NT2/D1 (cell line): ENCODE data around the gene STAT6.

Experiments used
- DNase-seq: peaks from one replicate; pipeline ENCODE4 v3.0.0-alpha.2; 2011; ENCODE audit warnings: low read depth, low spot score
- H3K27me3 ChIP-seq: 2 replicates; pipeline ENCODE4 v1.6.0; 2011; ENCODE audit warnings: mild to moderate bottlenecking; ENCODE audit not compliant: insufficient read length, insufficient read depth
- H3K36me3 ChIP-seq: 2 replicates; pipeline ENCODE4 v1.6.1; 2011; ENCODE audit warnings: mild to moderate bottlenecking, low read length, mixed read lengths; ENCODE audit not compliant: insufficient read depth, insufficient read length
- H3K4me1 ChIP-seq: 2 replicates; pipeline ENCODE4 v1.5.1; 2011; ENCODE audit not compliant: insufficient read depth, insufficient read length
- H3K4me3 ChIP-seq: 2 replicates; pipeline ENCODE4 v1.5.1; 2011; ENCODE audit warnings: low read depth; ENCODE audit not compliant: insufficient read length
- H3K9ac ChIP-seq: 2 replicates; pipeline ENCODE4 v1.6.0; 2011; ENCODE audit warnings: low read depth; ENCODE audit not compliant: insufficient read length
- H3K9me3 ChIP-seq: 2 replicates; pipeline ENCODE4 v1.5.1; 2011; ENCODE audit warnings: mild to moderate bottlenecking, low read length; ENCODE audit not compliant: insufficient read depth
- SUZ12 ChIP-seq: IDR thresholded peaks from 2 replicates; pipeline ENCODE4 v1.6.1; 2011; ENCODE audit not compliant: insufficient read length, insufficient read depth; ENCODE audit errors: extremely low read depth
- YY1 ChIP-seq: IDR thresholded peaks from 2 replicates; pipeline ENCODE4 v1.6.1; 2011; ENCODE audit not compliant: insufficient read length, insufficient read depth
- ZNF274 ChIP-seq: IDR thresholded peaks from 2 replicates; pipeline ENCODE4 v1.6.1; 2011; ENCODE audit warnings: mild to moderate bottlenecking, low read depth, low read length

Gene STAT6

DNA sequence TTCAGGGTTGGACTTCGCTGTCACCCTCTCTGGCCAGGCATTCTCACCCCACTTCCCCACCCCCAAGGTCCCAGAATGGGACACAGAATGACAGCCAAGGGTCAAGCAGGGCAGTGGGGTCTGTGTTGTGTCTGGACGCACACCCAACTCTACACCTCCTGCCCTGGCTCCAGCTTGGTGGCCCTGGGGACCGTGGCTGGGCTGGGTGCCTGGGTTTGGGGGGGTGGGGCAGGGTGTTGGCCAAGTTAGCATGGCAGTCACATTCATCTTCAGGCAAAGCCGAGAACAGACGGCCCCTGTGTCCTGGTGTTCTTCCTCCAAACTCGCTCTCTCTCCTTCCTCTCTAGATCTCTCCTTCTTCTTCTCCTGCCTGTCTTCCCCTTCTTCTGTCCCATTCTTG lies 22.8 kb upstream of the STAT6 start:
- TF ChIP-seq YY1 (no peak), SUZ12 (no peak), ZNF274 (no peak)
- Histone ChIP-seq H3K9ac (no peak overlapping the region), H3K4me3 (no peak overlapping the region), H3K27me3 (no peaks in the 10 kb centered on the region), H3K9me3 (no peaks in the 10 kb centered on the region), H3K4me1 (peaks cover 36% of the 10 kb centered on the region), H3K36me3 (peaks cover 22% of the 10 kb centered on the region)
- no peak for DNase-seq

DNA sequence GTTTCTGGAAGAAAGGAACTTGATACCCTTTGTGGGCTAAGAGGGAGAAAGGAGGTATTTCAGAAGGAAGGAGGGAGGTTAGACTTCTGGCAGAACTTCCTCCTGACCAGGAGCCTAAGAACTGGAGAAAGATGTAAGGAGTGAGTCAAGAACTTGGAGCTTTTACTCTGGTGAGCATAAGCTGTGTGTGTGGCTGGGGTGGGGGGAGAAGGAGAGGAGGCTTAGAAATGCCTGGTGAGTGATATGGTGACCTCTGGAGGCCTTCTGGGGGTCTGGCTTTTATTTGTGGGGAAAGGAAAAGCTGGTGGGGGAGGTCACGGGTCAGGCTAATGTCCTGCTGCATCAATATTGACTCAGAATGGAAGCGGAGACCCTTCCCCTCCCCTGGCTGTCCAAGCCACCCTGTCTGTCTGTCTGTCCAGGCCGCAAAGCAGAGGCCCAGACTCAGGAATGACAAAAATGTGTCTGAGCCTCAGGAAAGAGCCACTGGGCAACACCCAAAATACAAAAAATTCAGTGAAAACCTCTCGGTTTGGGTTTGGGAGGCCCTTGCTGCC lies 21.9 kb upstream of the STAT6 start:
- Histone ChIP-seq H3K9ac (peak overlapping the region; percentile 26), H3K9me3 (no peaks in the 10 kb centered on the region), H3K4me1 (peaks cover 34% of the 10 kb centered on the region), H3K27me3 (no peaks in the 10 kb centered on the region), H3K36me3 (peaks cover 13% of the 10 kb centered on the region), H3K4me3 (no peak overlapping the region)
- TF ChIP-seq ZNF274 (no peak), SUZ12 (no peak), YY1 (no peak)
- DNase-seq = no peak

DNA sequence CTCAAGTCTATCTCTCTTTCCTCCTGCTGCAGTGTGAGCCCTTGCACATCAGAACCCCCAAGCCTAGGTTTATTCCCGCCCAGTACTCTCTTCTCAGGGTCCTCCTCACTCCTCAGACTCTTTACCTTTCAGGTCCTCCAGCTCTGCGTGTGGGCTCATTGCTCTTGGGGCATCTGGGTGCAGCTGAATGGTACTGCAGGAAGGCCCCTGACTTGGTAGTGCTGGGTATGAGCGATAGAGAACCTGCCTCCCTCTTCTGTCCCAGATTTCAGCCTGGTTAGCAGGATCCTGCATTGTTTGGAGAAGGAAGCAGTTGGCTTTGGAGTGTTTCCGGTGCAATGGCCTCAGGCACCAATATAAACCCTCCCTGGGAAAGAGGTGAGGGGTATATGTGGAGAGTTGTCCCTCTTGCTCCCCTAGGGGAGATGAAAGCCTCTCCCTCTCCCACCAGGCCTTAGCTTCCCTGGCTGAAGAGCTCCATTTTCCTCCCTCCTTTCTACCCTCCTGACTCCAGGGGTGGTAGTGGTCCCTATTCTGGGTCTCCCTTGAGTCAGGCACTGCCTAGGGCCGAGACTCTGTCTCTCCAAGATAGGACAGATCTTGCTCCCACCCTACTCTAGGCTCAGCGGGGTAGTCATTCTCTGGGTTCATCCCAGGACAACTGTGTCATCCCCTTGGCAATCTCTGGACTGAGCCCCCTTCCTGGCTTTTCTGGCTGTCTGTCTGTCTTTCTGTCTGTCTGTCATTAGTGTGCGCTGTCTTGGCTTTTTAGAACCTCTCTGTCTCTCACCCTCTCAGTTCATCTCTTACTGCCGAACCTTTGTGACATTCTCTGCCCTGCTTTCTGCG lies 21.0 kb upstream of the STAT6 start:
- peaks cover 34% of the 10 kb centered on the region for H3K4me1 ChIP-seq
- TF ChIP-seq YY1 (no peak), ZNF274 (no peak)
- peak overlapping the region; percentile 26 for H3K9ac ChIP-seq

DNA sequence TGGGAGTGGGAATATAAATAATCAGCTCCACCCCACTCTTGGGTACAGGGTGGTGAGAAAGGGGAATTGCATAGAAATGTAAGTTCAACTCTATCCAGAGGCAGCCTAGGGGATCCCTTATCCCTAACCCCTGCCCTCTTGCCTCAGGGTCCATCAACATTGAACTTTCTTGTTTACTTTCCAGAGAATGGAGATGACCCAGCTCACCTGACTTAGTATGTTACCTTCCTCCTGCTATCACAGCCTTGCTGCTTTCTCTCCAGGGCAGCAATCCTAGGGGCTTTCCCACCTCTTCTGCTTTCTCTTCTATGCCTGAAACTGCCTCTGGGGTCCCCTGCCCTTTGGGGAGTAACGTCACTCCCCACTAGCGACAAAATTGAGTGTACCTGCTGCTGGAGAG lies 19.8 kb upstream of the STAT6 start:
- TF ChIP-seq YY1 = no peak
- TF ChIP-seq SUZ12 = no peak
- no peak for TF ChIP-seq ZNF274
- H3K9me3 ChIP-seq = no peaks in the 10 kb centered on the region
- peaks cover 40% of the 10 kb centered on the region for H3K4me1 ChIP-seq
- H3K36me3 ChIP-seq = peaks cover 6% of the 10 kb centered on the region
- DNase-seq = no peak
- H3K4me3 ChIP-seq = no peak overlapping the region
- H3K27me3 ChIP-seq = no peaks in the 10 kb centered on the region
- peak overlapping the region; percentile 79 for H3K9ac ChIP-seq

More for the DNA sequence above, 21.0 kb upstream of the STAT6 start:
- no peak overlapping the region for H3K4me3 ChIP-seq
- peaks cover 9% of the 10 kb centered on the region for H3K36me3 ChIP-seq
- H3K9me3 ChIP-seq = no peaks in the 10 kb centered on the region
- no peak for DNase-seq
- no peaks in the 10 kb centered on the region for H3K27me3 ChIP-seq

DNA sequence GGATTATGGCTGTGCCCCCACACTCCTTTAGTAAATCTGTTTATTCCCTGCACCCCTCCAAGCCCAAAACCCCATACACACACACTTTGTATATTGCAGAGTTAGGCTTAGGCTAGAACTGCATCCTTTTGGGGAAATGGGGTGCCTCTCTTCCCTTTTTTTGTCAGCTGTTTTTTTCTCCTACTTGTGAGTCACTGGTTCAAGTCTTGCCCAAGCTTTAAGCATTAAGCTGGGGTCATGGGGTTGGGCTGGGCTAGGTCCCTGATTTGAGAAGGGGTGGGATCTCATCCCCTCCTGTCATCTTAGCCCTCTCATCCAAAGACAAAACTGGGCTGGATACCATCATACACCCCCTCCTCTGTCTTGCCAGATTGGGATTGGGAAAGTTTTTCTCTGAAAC lies 18.7 kb upstream of the STAT6 start:
- H3K4me1 ChIP-seq = peaks cover 32% of the 10 kb centered on the region
- no peak for TF ChIP-seq YY1

DNA sequence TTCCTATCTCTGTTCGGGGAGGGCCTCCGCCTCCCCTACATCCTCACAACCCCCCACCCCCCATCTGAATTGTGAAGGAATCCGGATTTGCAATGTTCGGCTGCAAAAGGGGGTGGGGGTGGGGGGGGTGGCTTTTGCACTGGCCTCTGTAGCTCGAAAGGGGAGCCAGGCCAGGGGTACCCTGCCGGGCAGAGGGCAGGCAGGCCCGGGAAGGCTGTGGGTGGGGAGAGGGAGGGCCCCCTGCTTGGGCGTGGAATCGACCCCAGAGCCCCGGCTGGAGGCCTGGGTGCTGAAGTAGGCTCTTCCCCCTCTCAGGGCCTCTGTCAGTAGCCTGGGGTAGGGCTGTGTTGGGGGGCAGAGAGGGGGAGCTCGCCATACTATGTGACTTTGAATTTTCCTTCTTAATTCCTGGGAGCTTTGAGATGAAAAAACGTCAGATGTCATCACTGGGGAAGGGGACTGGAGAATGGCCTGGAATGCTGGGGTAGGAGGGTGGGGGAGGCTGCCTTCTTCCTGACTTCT lies 18.2 kb upstream of the STAT6 start:
- no peak for DNase-seq
- peaks cover 6% of the 10 kb centered on the region for H3K36me3 ChIP-seq
- no peaks in the 10 kb centered on the region for H3K9me3 ChIP-seq
- no peak for TF ChIP-seq YY1
- TF ChIP-seq ZNF274 = no peak
- TF ChIP-seq SUZ12 = no peak
- H3K9ac ChIP-seq = peak overlapping the region; percentile 92
- no peaks in the 10 kb centered on the region for H3K27me3 ChIP-seq
- H3K4me1 ChIP-seq = peaks cover 32% of the 10 kb centered on the region
- H3K4me3 ChIP-seq = peak overlapping the region; percentile 79

More for the DNA sequence above, 18.7 kb upstream of the STAT6 start:
- Histone ChIP-seq H3K9me3 (no peaks in the 10 kb centered on the region), H3K9ac (peak overlapping the region; percentile 79), H3K36me3 (peaks cover 6% of the 10 kb centered on the region), H3K4me3 (peak overlapping the region; percentile 79), H3K27me3 (no peaks in the 10 kb centered on the region)
- DNase-seq = no peak

DNA sequence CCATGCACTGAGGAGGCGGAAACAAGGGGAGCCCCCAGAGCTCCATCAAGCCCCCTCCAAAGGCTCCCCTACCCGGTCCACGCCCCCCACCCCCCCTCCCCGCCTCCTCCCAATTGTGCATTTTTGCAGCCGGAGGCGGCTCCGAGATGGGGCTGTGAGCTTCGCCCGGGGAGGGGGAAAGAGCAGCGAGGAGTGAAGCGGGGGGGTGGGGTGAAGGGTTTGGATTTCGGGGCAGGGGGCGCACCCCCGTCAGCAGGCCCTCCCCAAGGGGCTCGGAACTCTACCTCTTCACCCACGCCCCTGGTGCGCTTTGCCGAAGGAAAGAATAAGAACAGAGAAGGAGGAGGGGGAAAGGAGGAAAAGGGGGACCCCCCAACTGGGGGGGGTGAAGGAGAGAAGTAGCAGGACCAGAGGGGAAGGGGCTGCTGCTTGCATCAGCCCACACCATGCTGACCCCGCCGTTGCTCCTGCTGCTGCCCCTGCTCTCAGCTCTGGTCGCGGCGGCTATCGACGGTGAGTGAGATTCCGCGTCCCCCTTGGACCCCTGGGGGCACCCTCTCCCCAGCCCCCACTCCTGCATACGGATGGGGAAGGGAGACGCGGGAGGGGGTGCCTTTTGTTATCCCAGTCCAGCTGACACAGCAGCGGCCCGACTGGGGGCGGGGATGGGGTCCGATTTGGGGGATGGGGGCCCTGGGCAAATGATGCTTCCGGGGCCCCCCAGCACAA lies 17.5 kb upstream of the STAT6 start:
- Histone ChIP-seq H3K36me3 (peaks cover 6% of the 10 kb centered on the region), H3K27me3 (no peaks in the 10 kb centered on the region), H3K9me3 (peaks cover 4% of the 10 kb centered on the region), H3K4me3 (peak overlapping the region; percentile 79), H3K9ac (peak overlapping the region; percentile 92), H3K4me1 (peaks cover 28% of the 10 kb centered on the region)
- TF ChIP-seq ZNF274 (no peak), SUZ12 (no peak)
- peak; percentile 39 for DNase-seq
